ENCODE data around the gene ATP10A.
"Not testable (repeated sequence)": the region's sequence is repeated elsewhere in the genome, so short reads cannot be mapped to it uniquely, and the experiment has no call there.

ATP10A gene

DNA sequence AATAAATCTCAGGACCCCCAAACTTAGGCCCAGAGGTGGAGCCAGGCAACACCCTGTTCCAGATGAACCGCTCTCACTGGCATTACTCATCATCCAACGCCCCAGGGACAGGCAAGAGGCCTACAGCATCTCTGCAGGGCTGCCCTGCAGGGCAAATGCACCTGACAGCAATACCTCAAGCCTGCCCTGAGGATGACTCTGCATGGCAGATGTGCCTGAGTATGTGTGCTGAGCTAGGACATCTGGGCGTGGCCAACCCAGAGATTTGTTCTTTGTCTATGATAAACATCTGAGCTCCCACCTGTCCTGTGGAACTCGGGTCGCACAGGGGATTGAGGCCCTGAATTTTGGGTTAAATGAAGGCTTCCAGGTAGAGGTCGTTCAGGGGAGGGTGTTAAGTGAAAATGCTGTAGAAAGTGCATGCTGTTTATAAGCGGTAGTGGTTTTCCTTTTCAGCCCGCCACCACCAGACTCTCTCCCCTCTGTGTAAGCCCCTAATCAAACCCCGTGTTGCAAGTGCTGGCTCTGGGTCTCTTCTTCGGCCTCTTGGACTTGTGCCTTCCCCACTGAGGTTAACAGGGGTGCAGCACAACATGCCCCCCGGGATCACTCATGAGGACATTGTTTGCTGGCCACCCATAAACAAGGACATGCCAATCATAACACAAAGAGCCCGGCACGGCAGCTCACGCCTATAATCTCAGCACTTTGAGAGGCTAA, 92.3 kb downstream of the ATP10A start:
- DNase-seq (ENCODE audit: low spot score): no peak

DNA sequence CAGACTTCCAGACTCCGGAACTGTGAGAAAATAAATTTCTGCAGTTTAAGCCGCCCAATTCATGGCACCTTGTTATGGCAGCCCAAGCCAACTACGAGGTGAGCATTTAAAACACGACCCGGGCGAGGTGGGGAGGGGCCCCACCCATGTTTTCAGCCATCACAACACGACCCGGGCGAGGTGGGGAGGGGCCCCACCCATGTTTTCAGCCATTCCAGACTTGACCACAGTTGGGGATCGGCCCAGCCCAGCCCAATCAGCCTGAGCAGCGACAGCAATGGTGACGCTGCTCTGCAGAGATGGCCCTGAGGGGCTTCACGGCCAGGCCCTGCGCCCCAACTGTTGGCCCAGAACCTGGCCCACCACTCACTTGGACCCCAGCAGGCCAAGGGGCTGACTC, 93.1 kb downstream of the ATP10A start:
- no peak for DNase-seq (ENCODE audit: low spot score)

DNA sequence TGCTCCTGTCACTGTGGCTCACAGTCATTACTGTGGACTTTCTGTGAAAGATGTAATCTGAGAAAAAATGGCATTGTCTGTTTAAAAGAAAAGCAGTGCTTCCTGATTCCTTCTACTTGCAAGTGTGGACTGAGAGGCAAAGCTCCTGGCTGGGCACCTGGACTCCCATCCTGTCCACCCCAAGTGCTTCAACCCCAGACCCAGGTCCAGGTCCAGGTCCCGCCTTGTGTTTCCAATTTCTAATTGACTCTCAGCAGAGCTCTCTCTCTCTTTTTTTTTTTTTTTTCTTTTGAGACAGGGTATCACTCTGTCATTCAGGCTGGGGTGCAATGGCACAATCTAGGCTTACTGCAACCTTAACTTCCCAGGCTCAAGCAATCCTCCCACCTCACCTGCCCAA, 94.9 kb downstream of the ATP10A start:
- no peak for DNase-seq (ENCODE audit: low spot score)

DNA sequence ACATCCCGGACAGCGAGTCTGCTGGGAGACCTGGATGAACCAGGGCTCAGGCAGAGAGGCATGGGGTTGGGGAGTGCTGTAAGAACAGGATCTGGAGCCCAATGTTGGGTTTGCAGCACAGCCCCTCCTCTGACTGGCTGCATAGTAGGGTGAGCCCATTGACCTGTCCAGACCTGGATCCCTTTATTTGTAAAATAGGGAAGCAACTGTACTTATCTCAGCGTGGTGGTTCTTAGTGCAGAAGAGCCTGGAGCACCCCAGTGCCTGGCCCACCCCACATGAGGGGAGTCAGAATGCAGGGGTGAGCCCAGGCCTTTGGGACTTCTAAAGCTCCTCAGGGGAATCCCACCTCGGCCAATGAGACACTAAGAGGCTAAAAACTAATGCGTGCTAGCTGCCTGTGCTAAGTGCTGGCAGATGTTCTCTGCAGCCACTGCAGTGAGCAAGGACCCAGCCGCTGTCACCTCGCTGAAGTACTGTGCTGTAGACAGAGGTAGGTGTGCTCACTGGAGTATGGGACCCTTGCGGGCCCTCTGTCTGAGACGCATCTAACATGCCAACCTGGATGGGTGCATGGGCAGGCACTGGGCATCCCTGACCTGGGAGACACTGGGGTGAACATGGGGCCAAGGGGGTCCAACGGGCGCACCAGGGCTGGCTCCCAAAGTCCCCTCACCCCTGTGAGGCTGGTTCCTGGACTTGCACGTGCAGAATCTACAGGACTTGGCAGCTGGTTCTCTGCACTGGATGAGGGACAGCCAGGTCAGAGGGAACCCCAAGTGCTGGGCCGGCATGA, 95.6 kb downstream of the ATP10A start:
- DNase-seq (ENCODE audit: low spot score): no peak

DNA sequence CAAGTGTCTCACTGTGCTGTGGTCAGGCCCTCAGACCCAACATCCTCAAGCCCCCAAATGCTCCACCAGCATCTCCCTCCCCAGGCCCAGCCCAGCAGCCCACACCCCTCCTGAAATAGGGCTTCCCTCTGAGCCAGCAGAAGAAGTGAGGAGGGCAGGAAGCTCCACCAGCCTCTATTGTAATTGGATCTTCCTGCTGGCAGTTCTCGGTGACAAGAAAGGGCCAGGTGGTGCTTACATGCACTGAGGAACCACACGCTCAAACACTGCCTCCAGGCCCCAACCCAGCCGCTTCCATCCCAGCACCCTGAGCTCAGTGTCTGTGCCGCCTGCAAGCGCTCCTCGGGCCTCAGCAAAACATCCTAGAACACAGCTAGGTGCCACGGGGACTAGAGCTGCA, 96.7 kb downstream of the ATP10A start:
- DNase-seq (ENCODE audit: low spot score): no peak

DNA sequence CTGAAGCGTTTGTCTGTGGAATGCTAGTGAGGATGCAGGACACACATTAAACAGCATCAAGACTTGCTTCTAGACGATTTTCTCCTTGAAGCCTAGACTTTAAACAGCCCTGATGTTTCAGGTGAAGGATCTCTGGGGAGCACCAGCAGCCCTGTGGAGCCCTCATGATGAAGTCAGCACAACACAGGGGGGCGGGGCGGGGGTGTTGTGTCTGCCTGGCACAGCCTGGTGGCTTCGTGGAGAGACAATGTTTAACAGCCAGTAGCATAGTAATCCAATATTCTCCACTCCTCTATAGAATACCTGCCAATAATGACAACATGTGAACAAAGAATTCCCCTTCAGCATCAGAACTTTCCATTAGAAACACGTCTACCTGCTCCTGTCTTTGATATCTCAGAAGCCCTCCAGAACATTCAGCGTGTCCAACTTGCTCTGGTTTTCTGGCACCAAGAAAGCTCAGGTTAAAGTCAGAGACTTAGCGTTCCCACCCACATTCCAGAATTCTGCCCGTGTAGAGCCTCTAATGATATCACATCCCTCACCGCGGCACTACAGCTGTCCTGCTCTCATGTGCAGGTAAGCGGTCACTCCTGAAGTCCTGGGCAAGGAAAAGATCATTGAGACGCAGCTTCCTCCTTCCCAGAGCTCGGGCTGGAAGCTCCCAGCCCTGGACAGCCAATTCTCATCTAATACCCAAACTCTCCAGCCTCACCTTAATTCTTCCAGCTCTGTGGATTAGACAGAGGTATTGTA, 98.0 kb downstream of the ATP10A start:
- DNase-seq (ENCODE audit: low spot score): no peak

DNA sequence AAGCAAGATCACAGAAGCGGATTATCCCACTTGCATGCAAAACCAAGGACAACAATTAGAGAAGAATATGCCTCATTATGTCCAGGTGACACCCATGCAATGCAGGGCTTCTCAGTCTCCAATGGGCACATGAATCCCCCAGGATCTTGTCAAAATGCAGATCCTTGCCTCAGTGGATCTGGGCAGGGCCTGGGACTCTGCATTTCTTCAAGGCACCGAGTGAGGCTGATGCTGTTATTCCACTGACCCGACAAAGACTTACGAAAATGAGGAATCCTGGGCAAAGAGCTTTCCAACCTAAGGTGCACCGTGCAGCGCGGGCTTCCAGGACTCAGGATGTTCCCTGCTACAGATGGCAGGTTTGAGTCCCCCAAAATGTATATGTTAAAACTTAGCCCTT, 99.2 kb downstream of the ATP10A start:
- no peak for DNase-seq (ENCODE audit: low spot score)

DNA sequence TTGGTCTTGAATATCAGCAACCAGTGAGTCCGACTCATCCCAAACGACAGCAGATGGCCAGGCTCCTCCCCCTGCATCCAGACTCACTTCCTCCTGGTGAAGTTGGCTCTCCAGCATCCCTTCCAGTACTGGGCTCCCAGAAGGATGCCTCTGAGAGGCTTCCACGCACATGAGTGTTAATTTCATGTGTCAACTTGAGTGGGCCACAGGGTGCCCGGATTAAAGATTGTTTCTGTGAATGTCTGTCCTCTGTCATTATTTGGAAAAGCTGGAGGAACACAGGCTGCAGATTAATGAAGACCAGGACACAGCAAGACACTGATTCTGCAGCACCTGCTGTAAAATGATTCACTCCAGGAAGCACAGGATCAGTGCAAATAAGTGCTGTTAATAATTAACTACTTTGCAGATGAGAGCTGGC, 99.8 kb downstream of the ATP10A start:
- DNase-seq (ENCODE audit: low spot score): no peak

DNA sequence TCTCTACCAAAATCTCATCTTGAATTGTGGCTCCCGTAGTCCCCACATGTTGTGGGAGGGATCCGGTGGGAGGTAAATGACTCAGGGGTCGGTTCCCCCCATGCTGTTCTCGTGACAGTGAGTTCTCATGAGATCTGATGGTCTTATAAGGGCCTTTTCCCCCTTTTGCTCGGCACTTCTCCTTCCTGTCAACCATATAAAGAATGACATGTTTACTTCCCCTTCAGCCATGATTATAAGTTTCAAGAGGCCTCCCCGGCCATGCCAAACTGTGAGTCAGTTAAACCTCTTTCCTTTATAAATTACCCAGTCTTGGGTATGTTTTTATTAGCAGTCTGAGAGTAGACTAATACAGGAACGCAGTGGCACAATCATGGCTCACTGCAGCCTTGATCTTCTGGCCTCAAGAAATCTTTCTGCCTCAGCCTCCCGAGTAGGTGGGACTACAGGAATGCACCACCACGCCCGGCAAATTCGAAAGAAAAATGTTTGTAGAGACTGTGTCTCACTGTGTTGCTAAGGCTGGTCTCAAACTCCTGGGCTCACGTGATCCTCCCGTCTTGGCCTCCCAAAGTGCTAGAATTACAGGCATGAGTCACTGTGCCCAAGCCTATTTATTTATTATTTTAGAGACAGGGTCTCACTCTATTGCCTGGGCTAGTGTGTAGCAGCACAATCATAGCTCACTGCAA, 101.0 kb downstream of the ATP10A start:
- DNase-seq (ENCODE audit: low spot score): no peak

DNA sequence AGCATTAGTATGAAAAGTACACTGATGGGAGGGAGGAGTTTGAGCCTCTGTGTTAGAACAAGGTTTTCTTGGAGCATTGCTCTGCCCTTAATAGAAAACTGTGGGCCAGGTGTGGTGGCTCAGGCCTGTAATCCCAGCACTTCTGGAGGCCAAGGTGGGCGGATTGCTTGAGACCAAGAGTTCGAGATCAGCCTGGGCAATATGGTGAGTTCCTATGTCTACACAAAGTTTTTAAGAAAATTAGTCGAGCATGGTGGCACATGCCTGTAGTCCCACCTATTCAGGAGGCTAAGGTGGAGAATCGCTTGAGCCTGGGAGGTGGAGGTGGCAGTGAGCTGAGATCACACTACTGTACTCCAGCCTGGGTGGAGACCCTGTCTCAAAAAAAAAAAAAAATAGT, 103.7 kb downstream of the ATP10A start:
- DNase-seq (ENCODE audit: low spot score): no peak

DNA sequence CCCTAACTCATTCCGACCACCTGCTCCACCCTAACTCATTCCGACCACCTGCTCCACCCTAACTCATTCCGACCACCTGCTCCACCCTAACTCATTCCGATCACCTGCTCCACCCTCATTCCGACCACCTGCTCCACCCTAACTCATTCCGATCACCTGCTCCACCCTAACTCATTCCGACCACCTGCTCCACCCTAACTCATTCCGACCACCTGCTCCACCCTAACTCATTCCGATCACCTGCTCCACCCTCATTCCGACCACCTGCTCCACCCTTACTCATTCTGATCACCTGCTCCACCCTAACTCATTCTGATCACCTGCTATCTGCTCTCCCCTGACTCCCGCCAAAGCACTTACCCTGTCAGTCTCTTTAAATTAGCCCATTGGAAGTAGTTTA, 104.5 kb downstream of the ATP10A start:
- not testable (repeated sequence) for DNase-seq (ENCODE audit: low spot score)

DNA sequence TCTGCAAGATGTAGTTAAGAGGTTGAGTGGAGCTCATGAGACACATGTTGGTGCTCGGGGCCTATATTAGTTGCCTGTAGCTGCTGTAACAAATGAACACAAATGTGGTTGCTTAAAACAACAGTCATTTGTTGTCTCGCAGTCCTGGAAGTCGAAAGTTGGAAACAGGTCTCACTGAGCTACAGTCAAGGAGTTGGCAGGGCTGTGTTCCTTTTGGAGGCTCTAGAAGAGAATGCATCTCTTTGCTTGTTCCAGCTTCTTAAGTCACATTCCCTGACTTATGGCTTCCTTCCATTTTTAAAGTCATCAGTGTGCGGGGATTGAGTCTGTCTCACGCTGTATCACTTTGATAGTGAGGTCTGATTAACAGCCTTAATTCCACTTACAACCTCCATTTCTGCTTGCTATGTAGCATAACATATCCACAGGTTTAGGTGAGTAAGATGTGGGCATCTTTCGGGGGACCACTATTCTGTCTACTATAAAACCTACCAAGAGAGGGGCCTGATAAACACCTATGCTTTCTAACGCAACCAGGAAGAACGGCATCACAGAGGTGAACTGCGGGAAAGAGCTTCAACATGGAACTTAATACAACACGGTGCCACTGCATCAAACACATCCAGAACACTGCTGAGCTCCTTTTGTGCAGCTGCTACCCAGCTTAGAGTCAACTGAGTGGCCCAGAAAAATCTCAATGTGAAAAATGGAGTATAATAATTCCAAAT, 119.4 kb downstream of the ATP10A start:
- no peak for DNase-seq (ENCODE audit: low spot score)

DNA sequence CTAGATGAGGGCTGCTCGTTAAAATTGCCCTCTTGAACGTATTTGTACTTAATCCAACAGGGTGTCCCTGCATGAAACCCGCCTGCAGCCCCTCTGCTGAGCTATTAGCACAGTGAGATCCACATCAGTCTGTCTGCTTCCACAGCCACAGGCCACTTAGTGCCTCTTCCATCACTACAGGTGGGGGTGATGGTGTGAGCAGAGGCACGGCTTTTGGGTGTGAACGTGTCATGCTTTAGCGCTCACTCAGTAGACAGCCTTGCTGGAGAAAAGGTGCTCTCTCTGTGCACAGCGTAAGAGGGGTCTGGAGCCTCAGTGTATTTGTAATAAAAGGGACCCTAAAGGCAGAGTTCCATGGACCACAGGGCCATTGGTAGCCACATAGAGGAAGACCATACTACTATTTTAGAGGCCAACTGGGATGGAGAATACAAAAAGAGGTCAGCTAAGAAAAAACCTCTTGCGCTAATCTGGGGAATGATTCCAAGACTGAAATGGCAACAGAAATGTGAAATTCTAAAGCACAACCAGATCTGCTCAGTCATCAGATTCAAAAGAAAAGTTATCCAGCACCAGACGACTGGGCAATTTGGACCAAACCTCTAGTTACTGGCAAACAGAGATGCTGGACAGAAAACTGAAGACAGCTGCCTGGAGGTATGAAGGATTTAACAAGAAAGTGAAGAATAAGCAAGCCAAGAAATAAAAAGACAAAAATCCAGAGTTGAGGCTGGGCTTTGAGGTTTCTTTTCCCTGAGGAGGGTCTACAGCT, 120.2 kb downstream of the ATP10A start:
- no peak for DNase-seq (ENCODE audit: low spot score)

DNA sequence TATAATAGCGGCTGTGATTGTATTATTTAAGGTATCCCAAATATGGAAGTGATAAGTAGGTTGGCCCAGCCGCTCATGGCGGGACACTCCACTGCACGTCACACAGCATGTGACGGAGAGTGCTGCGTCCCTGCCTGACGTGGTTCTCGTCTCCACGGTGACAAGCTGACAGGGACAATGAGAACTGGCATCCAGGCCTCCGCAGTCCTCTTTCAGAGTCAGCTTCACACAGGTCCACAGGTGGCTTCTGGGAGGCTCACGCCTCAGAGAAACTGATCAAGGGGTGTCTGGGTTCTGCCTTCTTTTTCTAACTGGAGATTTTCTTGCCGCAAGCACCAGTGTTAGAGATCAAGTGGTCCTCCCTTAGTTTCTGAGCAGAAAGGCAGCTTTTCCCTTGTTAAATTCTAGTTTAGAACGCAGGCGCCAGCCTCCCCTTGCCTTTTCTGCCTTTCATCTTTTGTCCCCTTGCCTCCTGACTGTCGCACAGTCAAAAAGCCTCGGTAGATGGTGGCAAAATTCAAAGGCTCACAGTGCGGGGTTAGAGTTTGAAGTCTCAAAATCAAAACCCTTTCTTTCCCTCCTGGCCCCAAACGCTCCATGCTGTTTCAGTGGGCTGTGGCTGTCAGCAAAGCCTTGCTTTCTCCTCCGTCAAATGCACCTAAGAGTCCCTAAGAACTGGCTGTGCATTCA, 120.9 kb downstream of the ATP10A start:
- DNase-seq (ENCODE audit: low spot score): no peak

DNA sequence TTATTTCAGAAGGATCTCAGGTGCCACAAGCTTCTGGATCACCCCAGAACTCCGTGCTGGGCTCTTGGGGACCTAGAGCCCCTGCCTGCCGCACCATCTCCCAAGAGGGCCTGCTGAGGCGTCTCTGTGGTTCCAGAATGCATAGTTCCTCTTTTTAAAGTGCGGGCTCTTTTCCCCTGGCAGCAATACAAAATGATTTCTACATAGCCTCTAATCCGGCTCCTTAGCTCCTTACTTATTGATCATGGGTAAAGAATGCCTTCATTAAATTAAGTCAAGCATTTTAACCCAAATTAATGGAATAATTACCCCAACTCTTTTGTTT, 121.9 kb downstream of the ATP10A start:
- DNase-seq (ENCODE audit: low spot score): no peak

DNA sequence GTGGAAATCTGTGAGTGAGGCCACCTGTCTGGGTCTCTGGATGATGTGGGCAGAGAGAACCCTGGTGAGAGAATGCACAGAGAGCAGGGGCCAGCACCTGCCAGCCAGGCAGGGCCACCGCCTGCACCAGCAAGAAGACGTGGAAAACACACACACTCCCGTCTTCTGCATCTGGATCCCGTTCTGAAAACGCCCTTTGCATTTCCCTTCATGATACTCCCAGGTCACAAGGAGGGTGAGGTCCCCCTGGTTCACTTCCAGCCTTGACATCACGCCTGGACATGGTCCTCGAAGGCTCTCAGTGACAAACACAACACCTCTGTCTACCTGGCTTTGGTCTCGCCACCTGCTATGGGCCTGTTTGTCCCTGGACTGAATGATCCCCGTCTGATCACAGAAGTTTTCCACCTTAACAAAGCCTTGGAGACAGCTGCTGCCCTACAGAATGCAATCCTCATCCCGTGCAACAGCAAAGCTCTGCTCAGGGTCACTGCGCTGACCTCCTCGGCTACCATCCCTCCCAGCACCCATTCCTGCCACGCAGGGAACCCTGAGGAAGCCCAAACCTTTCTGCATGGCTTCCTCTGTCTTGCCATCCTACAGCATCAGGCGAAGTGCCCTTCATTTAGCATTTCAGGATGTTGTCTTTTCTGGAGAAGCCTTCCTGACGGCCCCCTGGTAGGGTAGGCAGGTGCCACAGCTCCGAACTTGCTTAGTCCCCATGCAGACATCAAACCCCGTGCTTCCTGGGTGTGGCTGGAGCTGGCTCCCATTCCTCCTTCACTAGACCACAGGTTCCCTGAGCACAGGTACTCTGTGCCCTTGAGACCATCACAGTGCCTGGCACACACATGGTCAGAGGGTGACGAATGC, 122.5 kb downstream of the ATP10A start:
- DNase-seq (ENCODE audit: low spot score): no peak

DNA sequence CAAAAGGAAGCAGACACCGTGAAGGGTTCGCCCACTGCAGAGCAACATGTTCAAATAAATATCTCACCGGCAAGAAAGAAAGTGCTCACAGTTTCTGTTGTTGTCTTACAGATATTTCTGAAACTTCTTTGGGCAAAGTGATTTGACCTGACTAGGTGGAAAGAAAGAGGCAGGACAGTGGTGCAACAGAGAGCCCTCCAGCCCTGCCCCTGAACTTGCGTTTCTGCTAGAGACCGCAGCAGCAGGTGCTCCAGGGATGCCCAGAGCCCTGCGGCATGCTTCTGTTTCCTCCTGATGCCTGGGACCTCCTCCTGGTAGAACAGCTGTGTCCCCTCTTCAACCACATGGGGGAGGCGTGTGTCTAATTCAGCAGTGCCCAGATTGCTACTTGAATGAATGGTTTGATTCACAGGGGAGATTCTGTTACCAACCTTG, 123.4 kb downstream of the ATP10A start:
- no peak for DNase-seq (ENCODE audit: low spot score)

DNA sequence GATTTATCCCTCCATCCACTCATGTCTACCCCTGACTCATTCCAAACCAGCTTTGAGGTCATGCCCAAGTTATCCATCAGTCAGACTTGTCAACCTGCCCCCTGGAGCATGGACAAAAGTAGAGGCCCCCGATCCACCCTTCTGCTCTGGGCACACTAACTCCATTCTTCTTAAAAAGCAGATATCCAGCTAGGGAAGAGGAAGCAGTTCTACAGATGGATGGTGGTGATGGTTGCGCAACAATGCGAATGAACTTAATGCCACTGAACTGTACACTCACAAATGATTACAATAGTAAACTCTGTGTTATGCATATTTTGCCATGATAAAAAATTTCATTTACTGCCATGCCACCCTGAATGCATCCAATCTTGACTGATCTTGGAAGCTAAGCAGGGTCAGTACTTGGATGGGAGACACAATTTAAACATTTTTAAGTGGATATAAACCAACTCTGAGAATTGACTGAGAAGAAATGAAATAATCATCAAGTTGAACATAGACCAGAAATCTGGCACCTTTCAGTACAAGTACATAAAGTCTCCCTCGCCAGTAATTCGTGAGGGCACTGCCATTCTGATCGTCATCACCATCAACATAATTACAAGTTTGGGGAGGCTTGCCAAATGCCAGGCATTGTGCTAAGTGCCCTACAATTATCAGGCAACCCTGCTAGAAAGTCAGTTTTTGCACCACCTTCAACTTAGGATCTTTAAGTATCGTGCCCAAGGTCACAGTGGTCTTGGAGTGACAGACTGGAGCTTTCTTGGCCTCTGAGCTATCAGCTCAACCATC, 124.8 kb downstream of the ATP10A start:
- DNase-seq (ENCODE audit: low spot score): no peak
